Ishikawa (cell line): ENCODE measurements around the gene RELT.

Experiments
- CEBPB ChIP-seq: IDR thresholded peaks from 2 replicates; pipeline ENCODE4 v1.6.1; 2012
- CREB1 ChIP-seq: IDR thresholded peaks from 2 replicates; pipeline ENCODE4 v1.6.1; 2012; ENCODE audit warnings: low read depth
- EGR1 ChIP-seq: IDR thresholded peaks from 2 replicates; pipeline ENCODE4 v1.6.1; 2012
- EP300 ChIP-seq: IDR thresholded peaks from 2 replicates; pipeline ENCODE4 v1.6.1; 2012; ENCODE audit warnings: borderline replicate concordance
- FOXM1 ChIP-seq: IDR thresholded peaks from 2 replicates; pipeline ENCODE4 v1.6.1; 2012; ENCODE audit warnings: low read depth, borderline replicate concordance
- NFIC ChIP-seq: IDR thresholded peaks from 2 replicates; pipeline ENCODE4 v1.6.1; 2012
- RAD21 ChIP-seq: IDR thresholded peaks from 2 replicates; pipeline ENCODE4 v1.6.1; 2012; ENCODE audit warnings: low read depth
- TAF1 ChIP-seq: IDR thresholded peaks from 2 replicates; pipeline ENCODE4 v1.6.1; 2012; ENCODE audit warnings: low read depth, mild to moderate bottlenecking
- TCF12 ChIP-seq: IDR thresholded peaks from 2 replicates; pipeline ENCODE4 v1.6.1; 2012; ENCODE audit warnings: low read depth
- TEAD4 ChIP-seq: IDR thresholded peaks from 2 replicates; pipeline ENCODE4 v1.6.1; 2012
- YY1 ChIP-seq: IDR thresholded peaks from 2 replicates; pipeline ENCODE4 v1.6.1; 2012; ENCODE audit warnings: low read depth
- ZBTB7A ChIP-seq: IDR thresholded peaks from 2 replicates; pipeline ENCODE4 v1.6.1; 2012; ENCODE audit warnings: low read depth
- TF ChIP-seq, protein P1 (sequence below): IDR thresholded peaks from 2 replicates; pipeline ENCODE4 v1.6.1; 2012
- TF ChIP-seq, protein P2 (sequence below): IDR thresholded peaks from 2 replicates; pipeline ENCODE4 v1.6.1; 2012
- TF ChIP-seq, protein P3 (sequence below): IDR thresholded peaks from 2 replicates; pipeline ENCODE4 v1.6.1; 2012; ENCODE audit warnings: low read depth, mild to moderate bottlenecking

RELT gene

DNA sequence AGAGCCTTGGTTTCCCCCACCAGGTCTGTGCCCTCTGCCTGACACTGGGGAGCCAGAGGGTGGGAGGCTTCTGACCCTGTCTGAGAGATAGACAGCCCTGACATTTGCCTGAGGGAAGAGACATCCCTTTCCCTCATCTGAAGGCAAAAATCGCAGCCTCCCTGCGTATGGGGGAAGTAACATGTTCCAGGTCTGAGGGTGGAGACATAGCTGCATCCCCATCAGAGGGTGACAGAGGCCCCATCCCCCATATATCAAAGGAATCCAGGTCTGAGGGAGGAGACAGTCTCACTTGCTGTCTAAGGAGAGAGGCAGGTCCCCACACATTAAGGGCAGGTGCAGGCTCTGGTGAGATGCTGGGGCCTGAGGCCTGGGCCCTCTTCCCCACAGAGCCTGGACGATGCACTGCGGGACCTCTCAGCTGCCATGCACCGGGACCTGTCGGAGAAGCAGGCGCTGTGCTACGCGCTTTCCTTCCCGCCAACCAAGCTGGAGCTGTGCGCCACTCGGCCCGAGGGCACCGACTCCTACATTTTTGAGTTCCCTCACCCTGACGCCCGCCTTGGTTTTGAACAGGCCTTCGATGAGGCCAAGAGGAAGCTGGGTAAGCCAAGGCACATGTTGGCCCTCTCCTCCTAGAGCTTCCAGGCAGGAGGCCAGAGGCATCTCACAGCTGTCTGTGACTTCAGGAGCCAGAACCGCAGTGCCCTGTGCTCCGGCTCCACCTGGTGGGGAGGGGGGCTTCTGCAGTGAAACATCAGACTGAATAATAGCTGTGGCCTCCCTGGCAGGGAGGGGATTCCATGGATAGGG is 16.1 kb upstream of the RELT start:
- TF ChIP-seq CEBPB (no peak), RAD21 (peak; percentile 59), NFIC (no peak), EGR1 (no peak)
- TF ChIP-seq, protein P1, sequence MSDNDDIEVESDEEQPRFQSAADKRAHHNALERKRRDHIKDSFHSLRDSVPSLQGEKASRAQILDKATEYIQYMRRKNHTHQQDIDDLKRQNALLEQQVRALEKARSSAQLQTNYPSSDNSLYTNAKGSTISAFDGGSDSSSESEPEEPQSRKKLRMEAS, result no peak

DNA sequence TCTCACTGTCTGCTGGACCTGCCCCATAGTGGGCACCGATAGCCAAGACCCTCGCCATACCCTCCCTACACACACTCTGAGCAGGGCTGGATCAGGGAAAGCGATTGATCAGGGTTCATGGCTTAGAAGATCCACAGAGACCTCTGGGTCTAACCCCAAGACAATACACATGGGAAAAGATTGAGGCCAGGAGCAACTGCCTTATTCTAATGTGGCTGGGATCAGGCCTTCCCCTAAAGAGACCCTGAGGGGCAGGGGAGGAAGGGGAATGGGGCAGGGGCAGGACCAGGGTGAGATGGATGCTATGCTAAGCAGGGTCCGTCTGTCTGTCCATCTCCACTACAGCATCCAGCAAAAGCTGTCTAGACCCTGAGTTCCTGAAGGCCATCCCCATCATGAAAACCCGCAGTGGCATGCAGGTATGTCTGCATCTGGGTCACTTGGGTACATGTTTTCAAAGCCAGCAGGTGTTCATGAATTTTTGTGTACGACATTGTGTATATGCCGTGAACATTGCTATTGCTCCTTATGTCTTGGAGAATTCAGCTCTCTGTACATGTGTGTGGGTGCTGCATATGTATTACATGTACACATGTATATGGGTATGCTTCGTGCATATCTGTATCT is 15.3 kb upstream of the RELT start:
- no peak for TF ChIP-seq CEBPB
- TF ChIP-seq, protein P1, result no peak
- TF ChIP-seq FOXM1, result no peak
- no peak for TF ChIP-seq EGR1
- TF ChIP-seq NFIC, result no peak
- TF ChIP-seq, protein P2, sequence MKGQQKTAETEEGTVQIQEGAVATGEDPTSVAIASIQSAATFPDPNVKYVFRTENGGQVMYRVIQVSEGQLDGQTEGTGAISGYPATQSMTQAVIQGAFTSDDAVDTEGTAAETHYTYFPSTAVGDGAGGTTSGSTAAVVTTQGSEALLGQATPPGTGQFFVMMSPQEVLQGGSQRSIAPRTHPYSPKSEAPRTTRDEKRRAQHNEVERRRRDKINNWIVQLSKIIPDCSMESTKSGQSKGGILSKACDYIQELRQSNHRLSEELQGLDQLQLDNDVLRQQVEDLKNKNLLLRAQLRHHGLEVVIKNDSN, result no peak

DNA sequence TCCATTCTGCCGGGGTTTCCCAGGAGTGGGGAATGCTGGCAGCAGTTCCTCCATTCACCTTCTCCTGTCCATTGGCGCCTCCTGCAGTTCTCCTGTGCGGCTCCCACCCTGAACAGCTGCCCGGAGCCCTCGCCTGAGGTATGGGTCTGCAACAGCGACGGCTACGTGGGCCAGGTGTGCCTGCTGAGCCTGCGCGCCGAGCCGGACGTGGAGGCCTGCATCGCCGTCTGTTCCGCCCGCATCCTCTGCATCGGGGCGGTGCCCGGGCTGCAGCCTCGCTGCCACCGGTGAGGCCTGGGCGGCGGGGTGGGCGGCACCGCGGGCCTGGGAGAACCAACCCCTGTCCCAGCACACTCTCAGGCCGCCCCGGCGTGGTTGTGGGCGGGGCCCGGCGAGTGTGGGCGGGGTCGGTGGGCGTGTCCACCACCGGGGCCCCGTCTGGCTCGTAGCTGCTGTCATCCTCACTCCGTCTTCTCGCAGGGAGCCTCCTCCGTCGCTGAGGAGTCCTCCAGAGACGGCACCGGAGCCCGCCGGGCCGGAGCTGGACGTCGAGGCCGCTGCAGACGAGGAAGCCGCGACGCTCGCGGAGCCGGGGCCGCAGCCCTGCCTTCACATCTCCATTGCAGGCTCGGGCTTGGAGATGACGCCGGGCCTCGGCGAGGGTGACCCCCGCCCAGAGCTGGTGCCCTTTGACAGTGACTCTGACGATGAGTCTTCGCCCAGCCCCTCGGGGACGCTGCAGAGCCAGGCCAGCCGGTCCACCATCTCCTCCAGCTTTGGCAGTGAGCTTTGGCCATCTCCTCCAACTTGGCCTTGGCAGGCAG is 14.0 kb upstream of the RELT start:
- TF ChIP-seq EGR1, result no peak
- TF ChIP-seq FOXM1, result no peak
- TF ChIP-seq, protein P2, result no peak
- TF ChIP-seq, protein P1, result no peak
- TF ChIP-seq CREB1, result no peak
- TF ChIP-seq ZBTB7A, result no peak
- no peak for TF ChIP-seq TCF12
- TF ChIP-seq NFIC, result no peak
- no peak for TF ChIP-seq RAD21
- no peak for TF ChIP-seq YY1
- no peak for TF ChIP-seq EP300
- TF ChIP-seq CEBPB, result no peak
- no peak for TF ChIP-seq TEAD4

DNA sequence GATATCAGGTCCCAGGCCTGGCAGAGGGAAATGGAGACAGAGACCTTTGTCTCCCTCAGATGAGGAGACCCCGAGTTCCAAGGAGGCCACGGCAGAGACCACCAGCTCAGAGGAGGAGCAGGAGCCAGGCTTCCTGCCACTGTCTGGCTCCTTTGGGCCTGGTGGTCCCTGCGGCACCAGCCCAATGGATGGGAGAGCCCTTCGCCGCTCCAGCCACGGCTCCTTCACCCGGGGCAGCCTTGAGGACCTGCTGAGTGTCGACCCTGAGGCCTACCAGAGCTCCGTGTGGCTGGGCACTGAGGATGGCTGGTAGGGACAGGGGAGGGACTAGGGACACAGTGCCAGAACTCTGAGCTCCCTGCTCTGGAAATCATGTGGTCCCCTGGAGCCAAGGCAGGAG is 13.1 kb upstream of the RELT start:
- TF ChIP-seq YY1 (no peak), EP300 (no peak), NFIC (no peak), ZBTB7A (no peak), TCF12 (no peak), TEAD4 (no peak), CREB1 (no peak), TAF1 (no peak), FOXM1 (no peak)
- TF ChIP-seq, protein P2, result no peak

DNA sequence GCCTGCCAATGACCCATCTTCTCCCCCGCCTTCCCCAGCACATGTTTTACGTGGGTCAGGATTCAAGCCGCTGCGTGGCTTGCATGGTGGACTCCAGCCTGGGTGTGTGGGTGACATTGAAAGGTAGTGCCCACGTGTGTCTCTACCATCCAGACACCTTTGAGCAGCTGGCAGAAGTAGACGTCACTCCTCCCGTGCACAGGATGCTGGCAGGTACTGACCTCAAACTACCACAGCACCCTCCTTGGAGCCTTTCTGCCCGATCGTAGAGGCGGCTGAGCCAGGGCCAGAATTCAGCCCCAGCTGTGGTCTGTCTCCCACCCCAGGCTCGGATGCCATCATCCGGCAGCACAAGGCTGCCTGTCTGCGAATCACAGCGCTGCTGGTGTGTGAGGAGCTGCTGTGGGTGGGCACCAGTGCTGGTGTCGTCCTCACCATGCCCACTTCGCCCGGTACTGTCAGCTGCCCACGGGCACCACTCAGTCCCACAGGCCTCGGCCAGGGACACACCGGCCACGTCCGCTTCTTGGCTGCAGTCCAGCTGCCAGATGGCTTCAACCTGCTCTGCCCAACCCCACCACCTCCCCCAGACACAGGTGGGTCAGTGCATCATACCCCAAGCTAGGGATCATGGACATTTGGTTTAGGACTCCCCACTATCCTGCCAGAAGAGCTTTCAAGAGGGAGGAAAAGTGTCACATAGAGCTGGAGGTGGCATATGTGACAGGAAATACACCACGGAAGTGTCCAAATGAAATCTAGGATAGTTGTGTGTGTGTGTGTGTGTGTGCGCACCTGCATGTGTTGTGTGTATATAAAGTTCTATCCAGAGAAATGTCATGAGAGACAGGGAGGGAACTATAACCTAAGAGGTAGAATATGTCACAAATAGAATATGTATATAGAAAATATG is 10.6 kb upstream of the RELT start:
- TF ChIP-seq CREB1, result no peak
- TF ChIP-seq, protein P1, result no peak

DNA sequence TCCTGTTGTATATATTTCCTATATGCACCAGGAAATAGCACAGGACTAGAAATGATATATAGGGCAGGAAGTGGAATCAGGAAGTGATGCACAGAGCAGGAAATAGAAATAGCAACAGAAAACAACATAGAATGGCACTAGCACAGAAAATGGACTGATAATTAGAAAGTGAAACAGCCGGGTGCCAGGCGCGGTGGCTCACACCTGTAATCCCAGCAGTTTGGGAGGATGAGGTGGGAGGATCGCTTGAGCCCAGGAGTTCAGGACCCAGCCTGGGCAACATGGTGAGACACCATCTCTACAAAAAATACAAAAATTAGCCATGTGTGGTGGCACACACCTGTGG is 10.0 kb upstream of the RELT start:
- TF ChIP-seq, protein P2, result no peak
- TF ChIP-seq ZBTB7A (no peak), FOXM1 (no peak), YY1 (no peak), CREB1 (no peak), TAF1 (no peak)

DNA sequence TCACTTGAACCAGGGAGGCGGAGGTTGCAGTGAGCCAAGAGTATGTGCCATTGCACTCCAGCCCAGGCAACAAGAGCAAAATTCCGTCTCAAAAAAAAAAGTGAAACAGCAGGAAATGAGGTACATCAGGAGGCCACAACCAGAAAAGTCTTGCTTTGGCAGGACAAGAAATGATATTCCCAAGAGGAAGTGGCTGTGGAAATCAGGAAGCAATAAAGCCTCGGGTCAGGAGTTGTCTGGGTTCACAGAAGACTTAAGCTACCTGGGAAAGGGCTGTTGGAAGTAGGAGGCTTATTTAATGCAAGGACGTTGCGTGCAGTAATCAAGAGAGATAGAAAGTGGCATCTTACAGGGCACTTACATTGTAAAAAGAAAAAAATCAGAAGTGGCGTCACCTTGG is 9.2 kb upstream of the RELT start:
- TF ChIP-seq EGR1 (no peak), TEAD4 (no peak), TCF12 (no peak), CEBPB (no peak), CREB1 (no peak), YY1 (no peak), NFIC (no peak), FOXM1 (no peak), RAD21 (no peak), EP300 (no peak), ZBTB7A (no peak), TAF1 (no peak)
- TF ChIP-seq, protein P2, result no peak
- TF ChIP-seq, protein P1, result no peak
- TF ChIP-seq, protein P3, sequence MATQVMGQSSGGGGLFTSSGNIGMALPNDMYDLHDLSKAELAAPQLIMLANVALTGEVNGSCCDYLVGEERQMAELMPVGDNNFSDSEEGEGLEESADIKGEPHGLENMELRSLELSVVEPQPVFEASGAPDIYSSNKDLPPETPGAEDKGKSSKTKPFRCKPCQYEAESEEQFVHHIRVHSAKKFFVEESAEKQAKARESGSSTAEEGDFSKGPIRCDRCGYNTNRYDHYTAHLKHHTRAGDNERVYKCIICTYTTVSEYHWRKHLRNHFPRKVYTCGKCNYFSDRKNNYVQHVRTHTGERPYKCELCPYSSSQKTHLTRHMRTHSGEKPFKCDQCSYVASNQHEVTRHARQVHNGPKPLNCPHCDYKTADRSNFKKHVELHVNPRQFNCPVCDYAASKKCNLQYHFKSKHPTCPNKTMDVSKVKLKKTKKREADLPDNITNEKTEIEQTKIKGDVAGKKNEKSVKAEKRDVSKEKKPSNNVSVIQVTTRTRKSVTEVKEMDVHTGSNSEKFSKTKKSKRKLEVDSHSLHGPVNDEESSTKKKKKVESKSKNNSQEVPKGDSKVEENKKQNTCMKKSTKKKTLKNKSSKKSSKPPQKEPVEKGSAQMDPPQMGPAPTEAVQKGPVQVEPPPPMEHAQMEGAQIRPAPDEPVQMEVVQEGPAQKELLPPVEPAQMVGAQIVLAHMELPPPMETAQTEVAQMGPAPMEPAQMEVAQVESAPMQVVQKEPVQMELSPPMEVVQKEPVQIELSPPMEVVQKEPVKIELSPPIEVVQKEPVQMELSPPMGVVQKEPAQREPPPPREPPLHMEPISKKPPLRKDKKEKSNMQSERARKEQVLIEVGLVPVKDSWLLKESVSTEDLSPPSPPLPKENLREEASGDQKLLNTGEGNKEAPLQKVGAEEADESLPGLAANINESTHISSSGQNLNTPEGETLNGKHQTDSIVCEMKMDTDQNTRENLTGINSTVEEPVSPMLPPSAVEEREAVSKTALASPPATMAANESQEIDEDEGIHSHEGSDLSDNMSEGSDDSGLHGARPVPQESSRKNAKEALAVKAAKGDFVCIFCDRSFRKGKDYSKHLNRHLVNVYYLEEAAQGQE, result no peak
